Suprapubic skin (tissue), 4 donors: Measurements from ENCODE around the gene MAF. TPM values are rescaled to one million over a fixed set of nuclear protein-coding genes. Genes with fewer than 3 reads are reported as not detected.

Source experiments
- DNase-seq, 2 donors: peaks; one replicate each; pipeline ENCODE4 v3.0.0-alpha.2; 2019; ENCODE audit warnings: low spot score in 2 of 2
- H3K27ac ChIP-seq: fragments of 200-600 bp; sonication (generic); one replicate; pipeline ENCODE4 v1.5.1; 2019
- H3K27me3 ChIP-seq: fragments of 200-600 bp; sonication (generic); one replicate; pipeline ENCODE4 v1.5.1; 2019
- H3K36me3 ChIP-seq: fragments of 200-600 bp; sonication (generic); one replicate; pipeline ENCODE4 v1.5.1; 2019
- H3K4me1 ChIP-seq: fragments of 200-600 bp; sonication (generic); one replicate; pipeline ENCODE4 v1.5.1; 2019
- H3K4me3 ChIP-seq: fragments of 200-600 bp; sonication (generic); one replicate; pipeline ENCODE4 v1.5.1; 2019; ENCODE audit warnings: mild to moderate bottlenecking
- H3K9me3 ChIP-seq: fragments of 200-600 bp; sonication (generic); one replicate; pipeline ENCODE4 v1.5.1; 2019
- EP300 ChIP-seq: sonication (generic); formaldehyde crosslinking; IDR thresholded peaks from one replicate; pipeline ENCODE4 v1.6.1; 2017; ENCODE audit warnings: antibody characterized with exemption
- POLR2A ChIP-seq, 2 donors: fragments of 450-650 bp; IDR thresholded peaks; one replicate each; pipeline ENCODE4 v1.6.1; 2017; ENCODE audit warnings: antibody characterized with exemption in 2 of 2, mild to moderate bottlenecking in 2 of 2, moderate library complexity in 2 of 2
- POLR2AphosphoS5 ChIP-seq, 3 donors: sonication (generic); formaldehyde crosslinking; IDR thresholded peaks; one replicate each; pipeline ENCODE4 v1.6.1; 2017; ENCODE audit warnings: antibody characterized with exemption in 3 of 3
- WGBS: methylation state at CpG from one replicate; pipeline ENCODE4 v1.1.5; 2018; 5-methylcytosine and 5-hydroxymethylcytosine counted together
- total RNA-seq, 4 donors: library from RNA; depleted of rRNA; stranded (reverse); fragments of >200 nt; gene quantifications; one replicate each; pipeline ENCODE4 v1.1.0, GENCODE V29; 2016
- TF ChIP-seq, protein P1 (sequence below), 2 donors: fragments of 200-600 bp in 1 of 2; fragments of 450-650 bp in 1 of 2; sonication (generic) in 1 of 2; IDR thresholded peaks; one replicate each; pipeline ENCODE4 v1.5.1; 2016 to 2019; ENCODE audit warnings: antibody characterized with exemption in 2 of 2, mild to moderate bottlenecking in 1 of 2, moderate library complexity in 1 of 2

The MAF gene
- total RNA-seq, 4 donors from 2014 or later, result 83.6 to 135 (median 114) TPM

DNA sequence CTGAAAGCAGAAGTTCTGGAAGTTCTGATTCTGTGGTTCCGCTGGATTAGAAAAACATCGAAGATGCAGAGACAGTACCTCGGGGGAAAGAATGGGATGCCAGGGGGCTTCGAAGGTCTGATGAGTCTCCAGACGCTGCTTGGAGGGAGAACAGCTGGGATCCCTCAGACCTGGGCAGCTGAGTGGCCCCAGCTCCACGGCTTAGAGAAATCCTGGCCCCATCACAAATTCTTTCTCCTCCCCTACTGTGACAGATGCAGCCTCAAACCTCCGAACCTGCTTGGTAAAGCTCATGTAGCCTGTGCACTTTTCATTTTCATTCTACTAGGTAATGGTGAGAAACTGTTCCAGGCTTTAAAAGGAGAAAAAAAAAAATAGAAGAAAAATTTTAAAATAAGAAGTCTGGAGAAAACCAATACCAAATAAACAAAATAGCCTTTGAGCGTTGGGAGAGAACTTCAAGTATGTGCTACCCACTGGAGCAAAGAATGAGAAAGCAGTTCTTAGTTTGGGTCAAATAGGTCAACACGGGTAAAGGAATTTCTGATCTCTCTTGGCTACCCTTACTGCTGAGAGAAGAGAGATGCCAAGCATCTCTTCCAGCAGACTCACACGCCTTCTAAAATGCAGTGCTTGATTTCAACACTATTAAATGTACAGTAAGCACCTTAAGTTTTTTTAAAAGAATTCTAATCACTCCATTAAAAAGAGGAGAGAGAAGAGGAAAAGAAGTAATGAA lies 19.9 kb downstream of the MAF start:
- WGBS, result 77% methylated on average over 10 of the region's 10 CpGs
- H3K4me1 ChIP-seq, result no peaks in the 10 kb centered on the region

DNA sequence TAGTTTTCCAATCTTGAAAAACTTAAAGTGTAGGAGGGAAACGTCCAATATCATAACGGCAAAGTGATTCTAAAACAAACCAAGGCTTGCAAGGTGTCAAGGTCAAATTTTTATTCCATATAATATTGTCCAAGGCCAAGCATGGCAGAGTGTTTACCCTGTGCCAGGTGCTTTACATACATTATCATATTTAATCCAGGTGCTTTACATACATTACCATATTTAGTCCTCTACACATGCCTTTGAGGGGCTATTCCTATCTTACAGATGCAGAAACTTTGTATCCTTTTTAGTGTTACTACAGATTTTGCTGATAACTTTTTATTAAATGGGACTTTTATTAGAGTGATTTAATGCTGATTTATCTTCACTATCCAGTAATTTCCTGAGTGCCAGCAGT lies 23.9 kb downstream of the MAF start:
- WGBS, result 93% methylated on average over 2 of the region's 2 CpGs
- Histone ChIP-seq H3K36me3 (no peaks in the 10 kb centered on the region), H3K27ac (no peak overlapping the region), H3K4me1 (peaks cover 2% of the 10 kb centered on the region), H3K4me3 (no peak overlapping the region), H3K9me3 (no peaks in the 10 kb centered on the region), H3K27me3 (no peaks in the 10 kb centered on the region)
- DNase-seq, result no peak
- TF ChIP-seq POLR2A (IDR thresholded peaks at IDR 0.05) (no peak), POLR2AphosphoS5 (IDR thresholded peaks at IDR 0.05) (no peak), EP300 (no peak)
- TF ChIP-seq, protein P1, sequence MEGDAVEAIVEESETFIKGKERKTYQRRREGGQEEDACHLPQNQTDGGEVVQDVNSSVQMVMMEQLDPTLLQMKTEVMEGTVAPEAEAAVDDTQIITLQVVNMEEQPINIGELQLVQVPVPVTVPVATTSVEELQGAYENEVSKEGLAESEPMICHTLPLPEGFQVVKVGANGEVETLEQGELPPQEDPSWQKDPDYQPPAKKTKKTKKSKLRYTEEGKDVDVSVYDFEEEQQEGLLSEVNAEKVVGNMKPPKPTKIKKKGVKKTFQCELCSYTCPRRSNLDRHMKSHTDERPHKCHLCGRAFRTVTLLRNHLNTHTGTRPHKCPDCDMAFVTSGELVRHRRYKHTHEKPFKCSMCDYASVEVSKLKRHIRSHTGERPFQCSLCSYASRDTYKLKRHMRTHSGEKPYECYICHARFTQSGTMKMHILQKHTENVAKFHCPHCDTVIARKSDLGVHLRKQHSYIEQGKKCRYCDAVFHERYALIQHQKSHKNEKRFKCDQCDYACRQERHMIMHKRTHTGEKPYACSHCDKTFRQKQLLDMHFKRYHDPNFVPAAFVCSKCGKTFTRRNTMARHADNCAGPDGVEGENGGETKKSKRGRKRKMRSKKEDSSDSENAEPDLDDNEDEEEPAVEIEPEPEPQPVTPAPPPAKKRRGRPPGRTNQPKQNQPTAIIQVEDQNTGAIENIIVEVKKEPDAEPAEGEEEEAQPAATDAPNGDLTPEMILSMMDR (IDR thresholded peaks at IDR 0.05), result no peak

More for the DNA sequence above, 19.9 kb downstream of the MAF start:
- H3K9me3 ChIP-seq, result no peaks in the 10 kb centered on the region
- TF ChIP-seq POLR2AphosphoS5 (IDR thresholded peaks at IDR 0.05) (no peak), POLR2A (IDR thresholded peaks at IDR 0.05) (no peak), EP300 (no peak)
- TF ChIP-seq, protein P1 (IDR thresholded peaks at IDR 0.05), result no peak
- DNase-seq, result no peak
- H3K27me3 ChIP-seq, result no peaks in the 10 kb centered on the region
- no peak overlapping the region for H3K27ac ChIP-seq
- no peak overlapping the region for H3K4me3 ChIP-seq
- H3K36me3 ChIP-seq, result no peaks in the 10 kb centered on the region

DNA sequence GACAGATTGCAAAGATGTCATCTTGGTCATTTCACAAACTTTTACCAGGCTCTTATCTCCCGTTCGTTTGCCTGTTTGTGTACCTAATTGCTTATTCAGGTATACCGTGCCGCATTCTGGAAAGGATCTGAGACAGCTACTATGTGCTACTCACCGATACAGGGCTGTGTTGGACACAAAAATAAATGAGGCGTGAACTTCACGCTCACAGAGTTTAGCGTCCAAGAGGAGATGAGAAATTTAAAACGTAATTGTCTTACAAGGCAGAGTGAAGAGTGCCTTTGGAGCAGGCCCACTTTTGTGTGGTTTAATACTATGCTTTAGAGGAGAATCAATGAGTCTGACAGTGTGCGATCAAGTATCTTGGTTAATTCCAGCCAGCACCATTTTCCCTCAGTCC lies 26.7 kb downstream of the MAF start:
- H3K9me3 ChIP-seq, result no peaks in the 10 kb centered on the region
- H3K4me1 ChIP-seq, result peaks cover 3% of the 10 kb centered on the region
- H3K27me3 ChIP-seq, result no peaks in the 10 kb centered on the region
- TF ChIP-seq EP300 (no peak), POLR2AphosphoS5 (IDR thresholded peaks at IDR 0.05) (no peak), POLR2A (IDR thresholded peaks at IDR 0.05) (no peak)
- TF ChIP-seq, protein P1 (IDR thresholded peaks at IDR 0.05), result no peak
- DNase-seq, result no peak
- no peak overlapping the region for H3K27ac ChIP-seq
- no peaks in the 10 kb centered on the region for H3K36me3 ChIP-seq
- 97% methylated on average over 10 of the region's 10 CpGs for WGBS
- no peak overlapping the region for H3K4me3 ChIP-seq

DNA sequence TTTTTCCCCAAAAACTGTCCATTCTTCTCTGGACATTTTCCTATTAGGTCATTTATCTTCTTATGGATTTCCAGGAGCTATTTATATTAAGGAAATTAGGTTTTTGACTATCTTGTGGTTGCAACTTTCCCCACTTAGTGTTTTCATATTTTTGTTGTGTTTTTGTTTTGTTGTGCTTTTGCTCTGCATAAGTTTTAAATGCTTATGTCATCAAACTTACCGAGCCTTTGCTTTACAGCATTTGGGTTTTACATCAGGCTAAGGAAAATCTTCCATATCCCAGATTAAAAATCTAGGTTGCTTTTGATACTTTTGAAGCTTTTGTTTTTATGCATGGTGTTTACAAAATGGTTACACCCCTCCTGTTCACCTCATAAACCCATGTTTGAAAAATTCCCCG lies 27.5 kb downstream of the MAF start:
- peaks cover 3% of the 10 kb centered on the region for H3K4me1 ChIP-seq
- no peak overlapping the region for H3K4me3 ChIP-seq
- H3K9me3 ChIP-seq, result no peaks in the 10 kb centered on the region
- no peak for DNase-seq
- no peaks in the 10 kb centered on the region for H3K27me3 ChIP-seq
- WGBS, result 96% methylated on average over 2 of the region's 2 CpGs
- H3K27ac ChIP-seq, result no peak overlapping the region
- TF ChIP-seq, protein P1 (IDR thresholded peaks at IDR 0.05), result no peak
- TF ChIP-seq POLR2A (IDR thresholded peaks at IDR 0.05), result no peak
- TF ChIP-seq EP300, result no peak
- H3K36me3 ChIP-seq, result no peaks in the 10 kb centered on the region

DNA sequence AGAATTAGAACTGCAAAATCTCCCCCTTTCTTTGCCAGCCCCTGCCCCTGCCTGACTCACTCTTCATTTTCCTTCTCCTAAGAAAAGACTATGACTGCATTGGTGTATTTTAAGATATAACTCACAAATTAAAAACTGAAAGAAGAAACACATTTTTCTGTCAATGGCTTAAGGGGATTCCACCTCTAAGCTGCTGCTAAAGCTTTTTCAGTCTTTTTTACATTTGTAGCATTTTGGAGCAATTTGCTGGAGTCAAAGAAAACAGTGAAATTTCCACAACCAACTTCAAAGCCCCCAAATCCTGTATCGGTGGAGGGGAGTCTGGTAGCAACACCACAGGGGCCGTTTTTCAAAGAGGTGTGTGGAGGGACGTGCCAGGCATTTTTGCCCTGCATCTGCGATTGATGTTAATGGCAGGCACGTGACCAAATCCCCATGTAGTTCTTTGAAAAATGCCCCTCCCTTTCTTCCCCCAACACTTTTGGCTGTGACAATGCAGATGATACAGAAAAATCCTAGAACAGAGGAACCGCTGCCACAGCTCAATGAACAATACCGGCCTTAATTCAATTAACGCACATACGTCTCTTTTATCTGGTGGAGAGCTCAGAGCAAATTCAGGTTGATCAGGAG lies 28.5 kb downstream of the MAF start:
- peak overlapping the region; percentile 28 for H3K27ac ChIP-seq
- no peak for DNase-seq
- TF ChIP-seq POLR2AphosphoS5 (IDR thresholded peaks at IDR 0.05), result no peak
- TF ChIP-seq, protein P1 (IDR thresholded peaks at IDR 0.05), result no peak
- TF ChIP-seq POLR2A (IDR thresholded peaks at IDR 0.05), result no peak
- no peak for TF ChIP-seq EP300
- peak overlapping the region; percentile 34 for H3K4me3 ChIP-seq
- H3K27me3 ChIP-seq, result no peaks in the 10 kb centered on the region
- no peaks in the 10 kb centered on the region for H3K36me3 ChIP-seq
- H3K9me3 ChIP-seq, result no peaks in the 10 kb centered on the region
- H3K4me1 ChIP-seq, result peaks cover 3% of the 10 kb centered on the region
- WGBS, result 53% methylated on average over 9 of the region's 9 CpGs
